WTC11 (cell line): ENCODE measurements around the gene ANTXRL.

Experiments used
- E2F5 ChIP-seq: sonication (generic); formaldehyde crosslinking; IDR thresholded peaks from 2 replicates; pipeline ENCODE4 v1.8.1; 2022; ENCODE audit warnings: mild to moderate bottlenecking, moderate library complexity, missing genetic modification reagents
- ELF4 ChIP-seq: sonication (generic); formaldehyde crosslinking; IDR thresholded peaks from 2 replicates; pipeline ENCODE4 v1.8.1; 2022; ENCODE audit warnings: low read depth, mild to moderate bottlenecking, moderate library complexity, missing genetic modification reagents
- ERG ChIP-seq: fragments of 250-450 bp; sonication (Bioruptor Pico); IDR thresholded peaks from 2 replicates; pipeline ENCODE4 v1.8.0; 2021; ENCODE audit warnings: mild to moderate bottlenecking
- JUN ChIP-seq: sonication (generic); formaldehyde crosslinking; IDR thresholded peaks from 2 replicates; pipeline ENCODE4 v1.8.0; 2023; ENCODE audit warnings: mild to moderate bottlenecking, missing genetic modification reagents
- PRRX2 ChIP-seq: fragments of 250-450 bp; sonication (Bioruptor Pico); IDR thresholded peaks from 2 replicates; pipeline ENCODE4 v1.8.0; 2021; ENCODE audit warnings: mild to moderate bottlenecking
- SOX15 ChIP-seq: fragments of 250-450 bp; sonication (Bioruptor Pico); IDR thresholded peaks from 2 replicates; pipeline ENCODE4 v1.9.0; 2021; ENCODE audit warnings: mild to moderate bottlenecking
- TEAD4 ChIP-seq: sonication (generic); formaldehyde crosslinking; IDR thresholded peaks from 2 replicates; pipeline ENCODE4 v1.8.0; 2022; ENCODE audit warnings: mild to moderate bottlenecking, missing genetic modification reagents
- TP53 ChIP-seq: sonication (generic); formaldehyde crosslinking; IDR thresholded peaks from 2 replicates; pipeline ENCODE4 v1.8.1; 2023; ENCODE audit warnings: mild to moderate bottlenecking, missing genetic modification reagents
- USF1 ChIP-seq: sonication (generic); formaldehyde crosslinking; IDR thresholded peaks from 2 replicates; pipeline ENCODE4 v1.8.0; 2022; ENCODE audit warnings: mild to moderate bottlenecking, missing genetic modification reagents
- ZNF232 ChIP-seq: sonication (generic); formaldehyde crosslinking; IDR thresholded peaks from 2 replicates; pipeline ENCODE4 v1.8.0; 2022; ENCODE audit warnings: mild to moderate bottlenecking, missing genetic modification reagents
- ZNF263 ChIP-seq: sonication (generic); formaldehyde crosslinking; IDR thresholded peaks from 2 replicates; pipeline ENCODE4 v1.8.1; 2022; ENCODE audit warnings: low read depth, mild to moderate bottlenecking, moderate library complexity, missing genetic modification reagents
- TF ChIP-seq, protein P1 (sequence below): fragments of 200-600 bp; IDR thresholded peaks from 2 replicates; pipeline ENCODE4 v1.8.0; 2022; ENCODE audit warnings: antibody characterized with exemption
- TF ChIP-seq, protein P2 (sequence below): sonication (generic); formaldehyde crosslinking; IDR thresholded peaks from 2 replicates; pipeline ENCODE4 v1.8.0; 2022; ENCODE audit warnings: missing genetic modification reagents

DNA sequence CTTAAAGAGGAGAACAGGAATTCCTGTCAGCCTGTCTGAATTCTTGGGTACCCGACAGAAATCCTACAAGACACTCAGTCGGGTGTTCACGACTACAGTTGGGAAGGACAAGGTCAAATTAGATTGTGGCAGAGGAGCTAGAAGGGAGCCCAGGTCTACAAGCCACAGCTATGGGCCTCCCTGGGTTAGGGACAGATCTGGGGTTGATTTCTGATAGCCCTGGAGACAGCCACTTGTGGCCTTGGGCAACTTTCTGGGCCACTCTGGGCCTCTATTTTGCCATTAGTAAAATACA is 39.7 kb upstream of the ANTXRL start:
- no peak for TF ChIP-seq E2F5 (CRISPR knock-in tag)
- TF ChIP-seq, protein P1, sequence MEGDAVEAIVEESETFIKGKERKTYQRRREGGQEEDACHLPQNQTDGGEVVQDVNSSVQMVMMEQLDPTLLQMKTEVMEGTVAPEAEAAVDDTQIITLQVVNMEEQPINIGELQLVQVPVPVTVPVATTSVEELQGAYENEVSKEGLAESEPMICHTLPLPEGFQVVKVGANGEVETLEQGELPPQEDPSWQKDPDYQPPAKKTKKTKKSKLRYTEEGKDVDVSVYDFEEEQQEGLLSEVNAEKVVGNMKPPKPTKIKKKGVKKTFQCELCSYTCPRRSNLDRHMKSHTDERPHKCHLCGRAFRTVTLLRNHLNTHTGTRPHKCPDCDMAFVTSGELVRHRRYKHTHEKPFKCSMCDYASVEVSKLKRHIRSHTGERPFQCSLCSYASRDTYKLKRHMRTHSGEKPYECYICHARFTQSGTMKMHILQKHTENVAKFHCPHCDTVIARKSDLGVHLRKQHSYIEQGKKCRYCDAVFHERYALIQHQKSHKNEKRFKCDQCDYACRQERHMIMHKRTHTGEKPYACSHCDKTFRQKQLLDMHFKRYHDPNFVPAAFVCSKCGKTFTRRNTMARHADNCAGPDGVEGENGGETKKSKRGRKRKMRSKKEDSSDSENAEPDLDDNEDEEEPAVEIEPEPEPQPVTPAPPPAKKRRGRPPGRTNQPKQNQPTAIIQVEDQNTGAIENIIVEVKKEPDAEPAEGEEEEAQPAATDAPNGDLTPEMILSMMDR = no peak
- TF ChIP-seq ZNF263 = no peak
- no peak for TF ChIP-seq TP53 (CRISPR knock-in tag)
- TF ChIP-seq USF1 = no peak
- no peak for TF ChIP-seq SOX15 (CRISPR knock-in tag)
- no peak for TF ChIP-seq ERG
- TF ChIP-seq TEAD4 (CRISPR knock-in tag) = no peak
- TF ChIP-seq PRRX2 (CRISPR knock-in tag) = no peak
- no peak for TF ChIP-seq ZNF232 (CRISPR knock-in tag)
- TF ChIP-seq JUN = no peak
- TF ChIP-seq, protein P2, sequence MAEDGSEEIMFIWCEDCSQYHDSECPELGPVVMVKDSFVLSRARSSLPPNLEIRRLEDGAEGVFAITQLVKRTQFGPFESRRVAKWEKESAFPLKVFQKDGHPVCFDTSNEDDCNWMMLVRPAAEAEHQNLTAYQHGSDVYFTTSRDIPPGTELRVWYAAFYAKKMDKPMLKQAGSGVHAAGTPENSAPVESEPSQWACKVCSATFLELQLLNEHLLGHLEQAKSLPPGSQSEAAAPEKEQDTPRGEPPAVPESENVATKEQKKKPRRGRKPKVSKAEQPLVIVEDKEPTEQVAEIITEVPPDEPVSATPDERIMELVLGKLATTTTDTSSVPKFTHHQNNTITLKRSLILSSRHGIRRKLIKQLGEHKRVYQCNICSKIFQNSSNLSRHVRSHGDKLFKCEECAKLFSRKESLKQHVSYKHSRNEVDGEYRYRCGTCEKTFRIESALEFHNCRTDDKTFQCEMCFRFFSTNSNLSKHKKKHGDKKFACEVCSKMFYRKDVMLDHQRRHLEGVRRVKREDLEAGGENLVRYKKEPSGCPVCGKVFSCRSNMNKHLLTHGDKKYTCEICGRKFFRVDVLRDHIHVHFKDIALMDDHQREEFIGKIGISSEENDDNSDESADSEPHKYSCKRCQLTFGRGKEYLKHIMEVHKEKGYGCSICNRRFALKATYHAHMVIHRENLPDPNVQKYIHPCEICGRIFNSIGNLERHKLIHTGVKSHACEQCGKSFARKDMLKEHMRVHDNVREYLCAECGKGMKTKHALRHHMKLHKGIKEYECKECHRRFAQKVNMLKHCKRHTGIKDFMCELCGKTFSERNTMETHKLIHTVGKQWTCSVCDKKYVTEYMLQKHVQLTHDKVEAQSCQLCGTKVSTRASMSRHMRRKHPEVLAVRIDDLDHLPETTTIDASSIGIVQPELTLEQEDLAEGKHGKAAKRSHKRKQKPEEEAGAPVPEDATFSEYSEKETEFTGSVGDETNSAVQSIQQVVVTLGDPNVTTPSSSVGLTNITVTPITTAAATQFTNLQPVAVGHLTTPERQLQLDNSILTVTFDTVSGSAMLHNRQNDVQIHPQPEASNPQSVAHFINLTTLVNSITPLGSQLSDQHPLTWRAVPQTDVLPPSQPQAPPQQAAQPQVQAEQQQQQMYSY (CRISPR knock-in tag) = no peak
- no peak for TF ChIP-seq ELF4 (CRISPR knock-in tag)
